Measurements from ENCODE around the gene INSR. TPM values are rescaled to one million over a fixed set of nuclear protein-coding genes. Genes with fewer than 3 reads are reported as not detected.

Gene INSR
- total RNA-seq, 1 donor from 2014 or later: 44.7 TPM

- DNase-seq (ENCODE audit: low spot score in 2 of 2, unreplicated experiment in 2 of 2): no peak
- H3K4me3 Mint-ChIP-seq: no peak overlapping the region
- TF ChIP-seq CTCF (IDR thresholded peaks at IDR 0.05; ENCODE audit: unreplicated experiment): no peak
- peak overlapping the region; percentile 74 for H3K27ac Mint-ChIP-seq
- H3K27me3 Mint-ChIP-seq (ENCODE audit: low read depth): no peaks in the 10 kb centered on the region
- H3K4me1 Mint-ChIP-seq: peaks cover 15% of the 10 kb centered on the region
- H3K9me3 Mint-ChIP-seq: no peaks in the 10 kb centered on the region
- peaks cover 4% of the 10 kb centered on the region for H3K36me3 Mint-ChIP-seq
Measured at GRCh38 chr19:7254590-7254989, 39.6 kb downstream of the INSR start.

- H3K4me1 Mint-ChIP-seq: peaks cover 13% of the 10 kb centered on the region
- peaks cover 9% of the 10 kb centered on the region for H3K36me3 Mint-ChIP-seq
- H3K9me3 Mint-ChIP-seq: peaks cover under 1% of the 10 kb centered on the region
- H3K27me3 Mint-ChIP-seq (ENCODE audit: low read depth): no peaks in the 10 kb centered on the region
- TF ChIP-seq CTCF (IDR thresholded peaks at IDR 0.05; ENCODE audit: unreplicated experiment): no peak
- no peak overlapping the region for H3K27ac Mint-ChIP-seq
- no peak for DNase-seq (ENCODE audit: low spot score in 2 of 2, unreplicated experiment in 2 of 2)
- no peak overlapping the region for H3K4me3 Mint-ChIP-seq
Measured at GRCh38 chr19:7252364-7252763, 41.9 kb downstream of the INSR start.

- Mint-ChIP-seq H3K27me3 (ENCODE audit: low read depth) (no peaks in the 10 kb centered on the region), H3K9me3 (peaks cover 4% of the 10 kb centered on the region), H3K36me3 (peaks cover 11% of the 10 kb centered on the region), H3K4me3 (no peak overlapping the region), H3K4me1 (peaks cover 10% of the 10 kb centered on the region), H3K27ac (no peak overlapping the region)
- no peak for TF ChIP-seq CTCF (IDR thresholded peaks at IDR 0.05; ENCODE audit: unreplicated experiment)
- DNase-seq (ENCODE audit: low spot score in 2 of 2, unreplicated experiment in 2 of 2): no peak
Measured at GRCh38 chr19:7251494-7251893, 42.7 kb downstream of the INSR start.

- no peak for TF ChIP-seq CTCF (IDR thresholded peaks at IDR 0.05; ENCODE audit: unreplicated experiment)
- H3K27ac Mint-ChIP-seq: no peak overlapping the region
- DNase-seq (ENCODE audit: low spot score in 2 of 2, unreplicated experiment in 2 of 2): no peak
- no peaks in the 10 kb centered on the region for H3K27me3 Mint-ChIP-seq (ENCODE audit: low read depth)
- peaks cover 10% of the 10 kb centered on the region for H3K4me1 Mint-ChIP-seq
- H3K9me3 Mint-ChIP-seq: peaks cover 8% of the 10 kb centered on the region
- H3K4me3 Mint-ChIP-seq: no peak overlapping the region
- peaks cover 15% of the 10 kb centered on the region for H3K36me3 Mint-ChIP-seq
Measured at GRCh38 chr19:7250951-7251350, 43.3 kb downstream of the INSR start.

- H3K36me3 Mint-ChIP-seq: peaks cover 13% of the 10 kb centered on the region
- H3K27ac Mint-ChIP-seq: no peak overlapping the region
- peaks cover 7% of the 10 kb centered on the region for H3K4me1 Mint-ChIP-seq
- no peak for DNase-seq (ENCODE audit: low spot score in 2 of 2, unreplicated experiment in 2 of 2)
- TF ChIP-seq CTCF (IDR thresholded peaks at IDR 0.05; ENCODE audit: unreplicated experiment): no peak
- peaks cover 9% of the 10 kb centered on the region for H3K9me3 Mint-ChIP-seq
- H3K27me3 Mint-ChIP-seq (ENCODE audit: low read depth): no peaks in the 10 kb centered on the region
- no peak overlapping the region for H3K4me3 Mint-ChIP-seq
Measured at GRCh38 chr19:7250057-7250596, 44.1 kb downstream of the INSR start.

GRCh38 chr19:7247155-7247554 lies 47.1 kb downstream of the INSR start:
- Mint-ChIP-seq H3K4me3 (no peak overlapping the region), H3K9me3 (peaks cover 9% of the 10 kb centered on the region), H3K27me3 (ENCODE audit: low read depth) (no peaks in the 10 kb centered on the region), H3K27ac (no peak overlapping the region), H3K36me3 (peaks cover 11% of the 10 kb centered on the region), H3K4me1 (no peaks in the 10 kb centered on the region)
- no peak for TF ChIP-seq CTCF (IDR thresholded peaks at IDR 0.05; ENCODE audit: unreplicated experiment)
- DNase-seq (ENCODE audit: low spot score in 2 of 2, unreplicated experiment in 2 of 2): no peak

Measured in mesothelial cell of epicardium (in vitro differentiated cells).